Panc1 (cell line): ENCODE measurements around the gene DNASE1L2. TPM values are rescaled to one million over a fixed set of nuclear protein-coding genes. Genes with fewer than 3 reads are reported as not detected.
A peak's percentile ranks its signal among the peaks of the same experiment; 100 is the strongest.

Source experiments
- ATAC-seq: fragments of 200-7000 bp; cut with Tn5 transposase; 2 replicates; pipeline ENCODE4 v1.9.1; 2020; ENCODE audit warnings: mild to moderate bottlenecking, moderate library complexity
- BruUV-seq: library from RNA; stranded (reverse); fragments of 400-500 nt; replicated peaks from 2 replicates; lab custom pipeline; 2021; lab: Mats Ljungman, UMichigan
- CTCF ChIA-PET: fragments of 300-600 bp; sonication (Branson Sonifier 250); formaldehyde crosslinking; loops from one replicate; lab custom pipeline; 2022; ENCODE audit warnings: antibody characterized with exemption; lab: Charles Lee
- POLR2A ChIA-PET: fragments of 300-600 bp; sonication (Branson Sonifier 250); formaldehyde crosslinking; loops from one replicate; lab custom pipeline; 2022; ENCODE audit warnings: antibody characterized with exemption; lab: Charles Lee
- DNase-seq: peaks from one replicate; pipeline ENCODE4 v3.0.0-alpha.2; 2010; ENCODE audit warnings: low read depth, low spot score
- H3K27ac ChIP-seq: 2 replicates; pipeline ENCODE4 v1.5.1; 2011; ENCODE audit warnings: mild to moderate bottlenecking, low read length, inconsistent platforms
- H3K27me3 ChIP-seq: fragments of 200-500 bp; sonication (Bioruptor generic); 2 replicates; pipeline ENCODE4 v1.6.0; 2014; ENCODE audit warnings: low read length, inconsistent platforms; ENCODE audit not compliant: control insufficient read depth, insufficient read depth
- H3K36me3 ChIP-seq: fragments of 200-500 bp; sonication (Bioruptor generic); 2 replicates; pipeline ENCODE4 v1.5.1; 2014; ENCODE audit warnings: inconsistent platforms, mild to moderate bottlenecking, low read length, moderate library complexity; ENCODE audit not compliant: control insufficient read depth, insufficient read depth
- H3K4me1 ChIP-seq: 2 replicates; pipeline ENCODE4 v1.5.1; 2011; ENCODE audit warnings: inconsistent platforms, mild to moderate bottlenecking, low read length, moderate library complexity; ENCODE audit not compliant: control insufficient read depth, insufficient read depth
- H3K4me3 ChIP-seq, 2 experiments: 2 replicates each; pipeline ENCODE4 v1.5.1; 2011 to 2012; ENCODE audit warnings: low read depth in 2 of 2, low read length in 2 of 2, mild to moderate bottlenecking in 2 of 2, inconsistent platforms in 1 of 2, moderate library complexity in 1 of 2
- H3K9me3 ChIP-seq: fragments of 200-500 bp; sonication (Bioruptor generic); 2 replicates; pipeline ENCODE4 v1.5.1; 2014; ENCODE audit warnings: low read depth, mild to moderate bottlenecking, inconsistent platforms, low read length, moderate library complexity; ENCODE audit not compliant: control insufficient read depth, insufficient read depth
- POLR2AphosphoS5 ChIP-seq: IDR thresholded peaks from 2 replicates; pipeline ENCODE4 v1.6.1; 2012; ENCODE audit warnings: mild to moderate bottlenecking, low read depth, low read length, moderate library complexity
- REST ChIP-seq, 2 experiments: IDR thresholded peaks; 2 replicates each; pipeline ENCODE4 v1.6.1; 2011 to 2012; ENCODE audit warnings: low read depth in 2 of 2, control low read depth in 1 of 2, low read length in 1 of 2, mild to moderate bottlenecking in 1 of 2, moderate library complexity in 1 of 2; ENCODE audit not compliant: insufficient read depth in 1 of 2
- SIN3A ChIP-seq: IDR thresholded peaks from 2 replicates; pipeline ENCODE4 v1.6.1; 2012; ENCODE audit warnings: low read depth, mild to moderate bottlenecking, low read length, moderate library complexity, borderline replicate concordance; ENCODE audit not compliant: insufficient read depth
- TCF7L2 ChIP-seq: IDR thresholded peaks from 2 replicates; pipeline ENCODE4 v1.6.1; 2011; ENCODE audit warnings: mild to moderate bottlenecking, low read depth, low read length, inconsistent platforms
- in situ Hi-C: cut with HindIII; loops from 2 replicates; pipeline ENCODE4 v1.10.0; 2016; ENCODE audit warnings: low sequenced_read_pairs, low pct_unique_long_range_greater_than_20kb
- intact Hi-C: fragments of 100-400 bp; cut with micrococcal nuclease; formaldehyde crosslinking; loops from one replicate; pipeline ENCODE4 v1.10.0; 2022; ENCODE audit not compliant: unreplicated experiment
- total RNA-seq: library from RNA; stranded (reverse); gene quantifications from one replicate; pipeline ENCODE4 v1.2.1, GENCODE V29; 2021; ENCODE audit not compliant: unreplicated experiment

DNASE1L2 gene
- total RNA-seq, 1 experiment from 2014 or later, result 4.4 TPM

- CTCF ChIA-PET, result no interaction called here
These were observed 26.3 kb upstream of the DNASE1L2 start for GRCh38 chr16:2210009-2210332.

GRCh38 chr16:2210386-2211365 lies 25.6 kb upstream of the DNASE1L2 start, which contains the start of gene BRICD5:
Gene BRICD5, minus strand, starts transcription at chr16:2210863. Its CDS starts 30 bp downstream, at chr16:2210833.
- Histone ChIP-seq H3K36me3 (peaks cover 3% of the 10 kb centered on the region; the same call in 1 of the 2 replicates), H3K27ac (peak within 1 kb of the TSS; percentile 48), H3K9me3 (no peaks in the 10 kb centered on the region), H3K4me3 (no peak within 1 kb of the TSS), H3K27me3 (no peaks in the 10 kb centered on the region), H3K4me1 (peaks cover 32% of the 10 kb centered on the region)
- TF ChIP-seq POLR2AphosphoS5 (peak; percentile 36; the same call in 1 of the 2 replicates), TCF7L2 (no peak)
- POLR2A ChIA-PET, result interaction anchor here (0.6 to 0.7 kb wide), 3 partner anchors 15 to 372 kb away, joined by 3 to 14 read pairs (median 7); no protein-coding TSS in a partner anchor
- DNase-seq (no peak), ATAC-seq (peak; percentile 0; the same call in 1 of the 2 replicates)
- CTCF ChIA-PET, result no interaction called here
- in situ Hi-C loops (no loop called here), intact Hi-C loops (no loop called here)
- BruUV-seq, result no TSS peak

More at GRCh38 chr16:2210009-2210332, 26.3 kb upstream of the DNASE1L2 start:
- H3K27ac ChIP-seq, result no peak overlapping the region
- no TSS peak for BruUV-seq
- H3K27me3 ChIP-seq, result no peaks in the 10 kb centered on the region
- H3K36me3 ChIP-seq, result peaks cover 3% of the 10 kb centered on the region; the same call in 1 of the 2 replicates
- intact Hi-C loops (no loop called here), in situ Hi-C loops (no loop called here)
- H3K9me3 ChIP-seq, result no peaks in the 10 kb centered on the region
- TF ChIP-seq REST (IDR thresholded peaks at IDR 0.05; ENCODE audit: insufficient read depth in 1 of 2, low read depth in 2 of 2, low read length in 1 of 2), result no peak
- TF ChIP-seq POLR2AphosphoS5, result no peak
- TF ChIP-seq SIN3A, result no peak
- POLR2A ChIA-PET, result interaction anchor here (0.6 kb wide), 1 partner anchor 14 kb away, joined by 7 read pairs; no protein-coding TSS in a partner anchor
- no peak for DNase-seq
- peaks cover 32% of the 10 kb centered on the region for H3K4me1 ChIP-seq
- no peak overlapping the region for H3K4me3 ChIP-seq
- no peak for ATAC-seq

GRCh38 chr16:2211923-2212347 lies 24.3 kb upstream of the DNASE1L2 start:
- H3K27me3 ChIP-seq, result no peaks in the 10 kb centered on the region
- H3K4me1 ChIP-seq, result peaks cover 30% of the 10 kb centered on the region
- H3K9me3 ChIP-seq, result no peaks in the 10 kb centered on the region
- no peak for TF ChIP-seq TCF7L2
- no peak for TF ChIP-seq POLR2AphosphoS5
- H3K27ac ChIP-seq, result peak overlapping the region; percentile 86
- H3K4me3 ChIP-seq, result peak overlapping the region in 1 of 2 experiments; percentile 83; a peak in 1 of 4 replicates
- no TSS peak for BruUV-seq
- intact Hi-C loops (no loop called here), in situ Hi-C loops (no loop called here)
- ATAC-seq (peak; percentile 5; the same call in 1 of the 2 replicates), DNase-seq (no peak)
- POLR2A ChIA-PET, result interaction anchor here (0.6 to 0.7 kb wide), 2 partner anchors 60 to 373 kb away, joined by 3 to 25 read pairs; no protein-coding TSS in a partner anchor
- H3K36me3 ChIP-seq, result peaks cover 3% of the 10 kb centered on the region; the same call in 1 of the 2 replicates
- CTCF ChIA-PET, result no interaction called here
